GM19372 (cell line): ENCODE results near the gene SFSWAP.
"Not testable (repeated sequence)": the region's sequence is repeated elsewhere in the genome, so short reads cannot be mapped to it uniquely, and the experiment has no call there.

Source experiments
- ATAC-seq: cut with Tn5 transposase; IDR thresholded peaks from one replicate; pipeline ENCODE4 v1.9.1; 2021; ENCODE audit warnings: mild to moderate bottlenecking, low read depth, moderate library complexity; ENCODE audit not compliant: unreplicated experiment

SFSWAP gene

GRCh38 chr12:131699434-131699833 lies 11.5 kb upstream of the SFSWAP start:
- ATAC-seq: no peak

DNA sequence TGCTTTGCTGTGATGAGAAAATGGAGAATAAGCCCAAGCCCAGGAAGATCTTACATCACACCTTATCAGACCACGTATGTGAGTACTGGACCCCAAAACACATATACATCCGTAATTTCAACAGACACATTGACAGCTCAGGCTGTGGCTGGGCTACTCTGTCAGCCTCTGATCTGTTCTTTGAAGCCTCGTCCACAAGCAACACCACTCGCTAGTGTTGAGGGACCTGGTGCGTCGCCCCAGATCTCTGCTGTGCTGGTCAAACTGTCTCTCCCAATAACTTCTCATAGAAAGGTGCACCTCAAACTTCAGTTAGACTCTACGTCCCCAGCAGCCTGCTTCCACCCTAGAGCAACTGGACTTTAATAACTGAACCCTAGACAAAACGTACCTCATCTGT lies 10.6 kb upstream of the SFSWAP start:
- no peak for ATAC-seq

GRCh38 chr12:131701705-131702572 lies 9.0 kb upstream of the SFSWAP start:
- ATAC-seq: no peak

DNA sequence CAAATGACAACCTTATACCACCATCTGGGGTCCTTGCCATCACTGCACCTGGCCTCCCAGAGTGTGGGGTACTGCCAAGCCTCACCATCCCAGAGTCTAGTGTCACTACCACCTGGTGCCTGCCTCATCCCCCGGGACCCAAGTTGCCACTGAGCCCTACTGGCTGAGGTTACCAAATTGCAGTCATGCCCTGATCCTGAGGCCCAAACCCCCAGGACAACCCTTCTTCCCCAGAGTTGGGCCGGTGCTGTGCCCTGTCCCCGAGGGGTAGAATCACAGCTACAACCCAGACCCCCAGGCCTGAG lies 8.4 kb upstream of the SFSWAP start:
- no peak for ATAC-seq

DNA sequence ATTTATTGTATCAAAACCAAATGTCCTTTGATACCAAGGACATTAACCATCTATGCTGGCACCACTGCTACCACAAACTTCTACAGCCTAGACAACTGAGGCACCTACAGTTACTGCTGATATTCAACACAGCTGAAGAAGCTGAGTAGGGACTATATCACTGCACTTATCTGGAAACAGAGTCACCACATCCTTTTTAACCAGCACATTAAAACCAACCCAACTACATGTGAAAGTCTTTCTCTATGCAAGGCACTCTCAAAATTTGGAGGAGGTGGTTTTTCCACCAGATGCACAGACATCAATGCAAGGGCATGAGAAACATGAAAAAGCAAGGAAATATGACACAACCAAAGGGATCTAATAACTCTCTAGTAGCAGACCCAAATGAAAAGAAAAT lies 7.7 kb upstream of the SFSWAP start:
- ATAC-seq: no peak

DNA sequence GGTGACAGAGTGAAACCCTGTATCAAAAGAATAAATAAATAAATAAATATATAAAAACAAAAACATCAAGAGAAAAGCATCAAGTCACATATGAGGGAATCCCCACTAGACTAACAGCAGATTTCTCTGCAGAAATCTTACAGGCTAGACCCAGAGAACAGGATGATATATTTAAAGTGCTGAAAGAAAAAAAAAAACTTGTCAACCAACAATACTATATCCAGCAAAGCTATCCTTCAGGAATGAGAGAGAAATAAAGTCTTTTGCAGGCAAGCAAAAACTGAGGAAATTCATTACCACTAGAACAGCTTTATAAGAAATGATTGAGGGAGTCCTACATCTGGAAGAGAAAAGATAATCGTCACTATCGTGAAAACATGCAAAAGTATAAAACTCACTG lies 6.4 kb upstream of the SFSWAP start:
- ATAC-seq: no peak

DNA sequence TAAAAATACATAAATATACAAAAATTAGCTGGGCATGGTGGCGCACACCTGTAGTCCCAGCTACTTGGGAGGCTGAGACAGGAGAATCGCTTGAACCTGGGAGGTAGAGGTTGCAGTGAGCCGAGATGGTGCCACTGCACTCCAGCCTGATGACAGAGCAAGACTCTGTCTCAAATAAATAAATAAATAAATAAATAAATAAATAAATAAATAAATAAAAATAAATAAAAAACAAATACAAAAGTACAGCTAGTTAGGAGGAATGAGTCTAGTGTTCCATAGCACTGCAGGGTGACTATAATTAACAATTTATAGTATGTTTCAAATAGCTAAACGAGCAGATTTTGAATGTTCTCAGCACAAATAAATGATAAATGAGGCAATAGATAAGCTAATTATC lies 4.2 kb upstream of the SFSWAP start:
- not testable (repeated sequence) for ATAC-seq

GRCh38 chr12:131709226-131709625 lies 1.7 kb upstream of the SFSWAP start:
- ATAC-seq: no peak

DNA sequence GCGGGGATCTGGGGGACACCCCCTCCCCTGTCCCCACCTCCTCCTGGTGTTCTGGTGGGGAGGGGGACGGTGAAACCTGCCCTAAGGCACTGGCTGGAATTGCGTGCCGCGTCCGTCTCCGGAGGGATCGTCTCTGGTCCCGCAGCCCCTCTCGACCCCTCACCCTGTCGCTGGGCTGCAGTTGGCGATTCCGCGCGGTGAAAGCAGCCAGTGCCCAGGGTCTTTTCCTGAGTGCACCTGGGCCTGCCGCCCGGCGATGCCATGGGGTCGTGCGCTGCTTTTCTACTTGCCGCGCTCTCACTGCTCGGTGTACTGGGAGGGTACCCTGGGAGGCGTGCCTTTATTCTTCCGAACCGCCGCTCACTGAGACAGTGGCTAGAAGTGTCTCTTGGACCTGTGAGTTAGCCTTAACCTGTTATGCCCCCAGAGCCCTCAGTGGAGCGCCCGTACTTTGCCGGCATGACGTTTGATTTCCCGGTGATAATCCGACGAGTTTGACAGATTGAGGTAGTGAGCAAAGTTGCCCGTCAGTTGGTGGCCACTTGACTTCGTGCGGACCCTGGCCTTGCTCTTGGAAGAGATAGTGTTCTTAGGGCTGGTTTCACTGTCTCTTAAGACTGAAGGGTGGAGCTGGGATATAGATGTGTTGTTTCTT lies 788 bp downstream of the SFSWAP start:
- ATAC-seq: no peak

GRCh38 chr12:131713349-131713748 lies 2.5 kb downstream of the SFSWAP start:
- ATAC-seq: no peak

DNA sequence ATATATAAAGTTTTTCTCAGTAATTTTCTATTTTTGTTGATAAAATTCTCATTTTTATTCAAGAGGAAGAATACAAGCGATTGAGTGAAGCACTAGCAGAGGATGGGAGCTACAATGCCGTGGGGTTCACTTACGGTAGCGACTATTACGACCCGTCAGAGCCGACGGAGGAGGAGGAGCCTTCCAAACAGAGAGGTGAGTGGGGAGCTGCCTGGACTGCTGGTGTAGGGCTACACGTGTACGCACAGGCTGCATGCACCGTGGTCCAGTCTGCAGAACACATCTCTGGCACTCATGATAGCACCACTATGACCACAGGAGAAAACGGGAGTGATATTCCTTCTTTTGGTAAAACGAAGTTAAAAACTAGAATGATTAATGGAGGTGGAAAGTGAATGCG lies 3.9 kb downstream of the SFSWAP start:
- ATAC-seq: no peak

DNA sequence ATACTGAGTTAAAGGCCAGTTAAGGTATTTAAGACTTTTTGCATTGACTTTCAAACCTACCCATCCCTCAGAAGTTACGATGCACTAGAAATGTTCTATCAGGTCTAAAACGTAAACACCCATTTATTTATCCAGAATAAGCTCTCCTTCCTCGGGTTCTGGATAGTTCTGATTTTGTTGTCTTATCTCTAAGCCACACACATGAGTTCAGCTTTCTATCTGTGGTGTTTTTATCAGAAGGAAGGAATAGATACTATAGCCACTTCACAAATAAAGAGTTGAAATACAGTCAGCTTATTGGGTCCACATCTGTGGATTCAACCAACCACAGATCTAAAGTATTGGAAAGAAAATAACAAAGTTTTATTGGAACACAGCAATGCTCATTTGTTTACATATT lies 5.4 kb downstream of the SFSWAP start:
- no peak for ATAC-seq

GRCh38 chr12:131720241-131720640 lies 9.4 kb downstream of the SFSWAP start:
- no peak for ATAC-seq

GRCh38 chr12:131720921-131721320 lies 10.0 kb downstream of the SFSWAP start:
- ATAC-seq: no peak

DNA sequence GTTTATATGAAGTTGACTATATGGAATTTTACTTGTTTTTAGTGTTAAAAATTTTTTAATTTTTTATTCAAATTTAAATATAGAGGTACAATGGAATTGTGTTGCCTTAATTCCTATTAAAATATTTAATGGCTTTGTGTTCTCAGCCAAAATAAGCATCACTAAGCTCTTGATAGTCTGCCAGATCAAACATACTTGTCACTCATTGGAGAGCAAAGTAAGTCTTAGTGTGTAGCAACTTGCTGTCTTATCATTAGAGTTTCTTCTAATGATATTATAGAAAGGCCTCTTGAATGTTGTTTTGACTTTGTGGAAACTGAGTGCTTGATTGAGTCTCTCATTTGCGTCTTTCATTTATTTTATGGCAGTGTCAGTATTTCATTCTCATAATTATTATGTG lies 10.7 kb downstream of the SFSWAP start:
- ATAC-seq: no peak

DNA sequence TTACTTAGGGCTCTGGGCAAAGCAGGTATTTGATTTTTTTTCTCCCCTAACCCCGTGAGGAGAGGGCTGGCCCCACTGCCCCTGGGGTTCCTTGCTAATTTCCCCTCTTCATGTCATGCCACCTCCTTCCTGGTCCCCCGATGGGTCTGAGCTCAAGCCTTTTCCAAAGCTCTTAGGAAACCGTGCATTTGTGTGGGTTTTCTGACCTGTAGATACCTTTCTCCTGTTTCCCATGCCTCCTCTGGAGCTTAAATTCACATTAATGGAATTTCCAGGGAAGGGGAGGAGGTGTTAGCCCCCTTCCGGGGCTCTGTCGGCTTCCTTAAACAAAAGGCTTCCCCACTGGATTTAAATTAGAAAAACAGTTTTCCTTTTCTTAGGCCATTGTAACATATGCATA lies 12.6 kb downstream of the SFSWAP start:
- ATAC-seq: no peak

DNA sequence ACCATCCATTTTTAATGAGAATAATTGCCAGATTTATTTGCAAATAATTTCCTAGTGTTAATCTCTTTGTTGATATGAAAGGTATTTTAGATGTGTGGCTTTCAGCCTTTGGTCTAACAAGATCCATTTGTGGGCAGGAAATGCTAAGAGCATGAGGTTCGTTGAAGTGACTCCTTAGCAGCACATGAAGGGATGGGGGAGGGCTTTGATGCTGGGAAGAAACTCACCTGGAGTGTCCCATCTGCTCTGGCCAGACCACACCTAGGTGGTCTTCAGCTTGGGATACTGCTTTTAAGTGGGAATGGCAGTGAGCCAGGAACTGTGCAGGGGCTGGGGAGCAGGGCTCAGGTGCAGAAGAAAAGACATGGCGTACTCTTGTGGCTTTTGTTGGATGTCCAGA lies 13.6 kb downstream of the SFSWAP start:
- ATAC-seq: no peak

GRCh38 chr12:131725503-131725902 lies 14.6 kb downstream of the SFSWAP start:
- ATAC-seq: no peak

DNA sequence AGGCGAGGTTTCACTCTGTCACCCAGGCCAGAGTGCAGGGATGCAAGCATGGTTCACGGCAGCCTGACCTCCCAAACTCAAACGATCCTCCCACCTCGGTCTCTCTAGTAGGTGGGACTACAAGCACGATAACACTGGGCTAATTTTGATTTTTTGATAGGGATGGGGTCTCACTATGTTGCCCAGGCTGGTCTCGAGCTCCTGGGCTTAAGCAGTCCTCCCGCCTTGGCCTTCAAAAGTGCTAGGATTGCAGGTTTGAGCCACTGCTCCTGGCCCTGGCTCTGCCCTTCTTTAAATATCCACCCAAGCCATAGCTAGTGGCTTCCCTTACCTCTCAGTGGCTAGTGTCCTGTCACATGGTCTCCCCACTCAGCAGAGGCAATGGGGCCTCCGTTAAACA lies 17.8 kb downstream of the SFSWAP start:
- ATAC-seq: no peak

DNA sequence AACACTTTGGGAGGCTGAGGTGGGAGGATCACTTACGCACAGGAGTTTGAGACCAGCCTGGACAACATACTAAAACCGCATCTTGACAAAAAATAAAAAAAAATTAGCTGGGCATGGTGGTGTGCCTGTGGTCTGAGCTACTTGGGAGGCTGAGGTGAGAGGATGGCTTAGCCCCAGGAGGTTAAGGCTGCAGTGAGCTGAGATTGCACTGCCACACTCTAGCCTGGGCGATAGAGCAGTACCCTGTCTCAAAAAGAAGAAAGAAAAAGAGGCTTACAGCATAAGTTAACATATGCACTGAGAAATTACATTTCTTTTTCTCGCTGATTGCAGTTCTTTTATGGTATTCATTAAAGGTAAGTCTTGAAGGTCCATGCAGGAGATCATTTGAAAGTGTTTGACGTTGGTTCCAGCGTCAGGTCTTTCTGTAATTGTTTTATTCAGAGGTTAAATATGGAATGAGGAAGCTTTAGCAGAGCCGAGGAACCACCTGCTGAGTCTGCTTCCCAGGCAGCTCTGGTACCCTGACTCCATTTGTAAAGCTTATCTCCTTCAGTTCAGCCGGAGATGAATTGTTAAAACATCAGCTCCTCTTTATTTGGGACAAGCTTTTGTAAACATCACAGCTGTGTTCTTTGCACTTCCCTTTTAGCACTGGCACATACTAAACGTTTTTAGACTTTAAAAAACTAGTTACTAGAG lies 18.5 kb downstream of the SFSWAP start:
- ATAC-seq: no peak

DNA sequence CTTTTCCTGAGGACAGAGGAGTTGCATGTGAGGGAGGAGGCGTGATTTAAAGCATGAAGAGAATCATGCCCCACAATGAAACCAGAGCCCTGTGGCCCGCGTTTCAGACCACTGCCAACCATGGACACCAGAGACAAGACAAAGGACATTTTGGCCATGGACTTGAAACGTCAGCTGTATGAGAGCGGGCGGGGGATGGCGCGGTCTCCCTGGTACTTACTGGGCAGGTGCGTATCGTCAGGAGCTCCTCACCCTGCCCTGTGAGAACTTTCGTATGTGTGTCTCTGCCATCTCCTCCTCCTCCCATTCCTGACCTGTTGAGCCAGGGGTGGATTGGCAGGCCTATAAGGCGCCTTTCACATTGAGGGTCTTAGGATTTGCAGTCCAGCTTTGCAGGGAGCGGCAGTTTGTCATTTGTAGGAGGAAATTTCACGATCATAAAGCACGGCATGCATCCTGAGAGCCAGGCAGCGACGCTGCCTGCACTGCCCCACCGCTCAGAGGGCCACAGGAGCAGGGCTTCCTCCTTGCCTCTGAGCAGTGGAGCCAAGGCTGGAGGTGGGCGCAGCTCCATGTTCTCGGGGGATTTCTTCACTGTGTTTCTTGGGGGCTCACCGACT lies 22.2 kb downstream of the SFSWAP start:
- ATAC-seq: no peak
